ENCODE data around the gene MRM2.

GRCh38 chr7:2283074-2283473 is 41.1 kb upstream of the MRM2 start:
- no peak for TF ChIP-seq POLR2A (IDR thresholded peaks at IDR 0.05)
- no peak for TF ChIP-seq CTCF (IDR thresholded peaks at IDR 0.05)
- TF ChIP-seq EP300 (IDR thresholded peaks at IDR 0.05): no peak

Measured in tibial nerve (tissue), 4 donors.